ENCODE data around the gene A4GALT. TPM values are rescaled to one million over a fixed set of nuclear protein-coding genes. Genes with fewer than 3 reads are reported as not detected.

The A4GALT gene
- total RNA-seq, 1 experiment from 2014 or later, result 3.4 TPM

DNA sequence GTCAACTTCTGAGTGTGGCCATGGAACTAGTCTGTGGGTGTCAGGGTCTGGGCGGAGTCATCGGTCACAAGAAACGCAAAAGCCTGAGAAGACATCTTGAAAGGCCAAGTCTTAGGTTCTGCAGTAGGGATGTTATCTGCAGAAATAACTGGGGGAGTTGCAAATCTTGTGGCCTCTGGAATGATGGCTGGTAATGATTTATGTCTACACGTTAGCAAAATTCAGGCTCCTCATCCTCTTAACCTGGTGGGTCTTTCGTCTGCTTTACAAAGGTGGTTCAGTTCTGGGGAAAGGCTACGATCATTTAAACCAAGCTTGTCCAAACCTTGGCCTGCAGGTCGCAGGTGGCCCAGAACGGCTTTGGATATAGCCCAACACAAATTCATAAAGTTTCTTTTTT lies 64.1 kb downstream of the A4GALT start:
- H3K27ac ChIP-seq (ENCODE audit: insufficient read length, low read depth, low read length), result no peak overlapping the region
- TF ChIP-seq, protein P1, sequence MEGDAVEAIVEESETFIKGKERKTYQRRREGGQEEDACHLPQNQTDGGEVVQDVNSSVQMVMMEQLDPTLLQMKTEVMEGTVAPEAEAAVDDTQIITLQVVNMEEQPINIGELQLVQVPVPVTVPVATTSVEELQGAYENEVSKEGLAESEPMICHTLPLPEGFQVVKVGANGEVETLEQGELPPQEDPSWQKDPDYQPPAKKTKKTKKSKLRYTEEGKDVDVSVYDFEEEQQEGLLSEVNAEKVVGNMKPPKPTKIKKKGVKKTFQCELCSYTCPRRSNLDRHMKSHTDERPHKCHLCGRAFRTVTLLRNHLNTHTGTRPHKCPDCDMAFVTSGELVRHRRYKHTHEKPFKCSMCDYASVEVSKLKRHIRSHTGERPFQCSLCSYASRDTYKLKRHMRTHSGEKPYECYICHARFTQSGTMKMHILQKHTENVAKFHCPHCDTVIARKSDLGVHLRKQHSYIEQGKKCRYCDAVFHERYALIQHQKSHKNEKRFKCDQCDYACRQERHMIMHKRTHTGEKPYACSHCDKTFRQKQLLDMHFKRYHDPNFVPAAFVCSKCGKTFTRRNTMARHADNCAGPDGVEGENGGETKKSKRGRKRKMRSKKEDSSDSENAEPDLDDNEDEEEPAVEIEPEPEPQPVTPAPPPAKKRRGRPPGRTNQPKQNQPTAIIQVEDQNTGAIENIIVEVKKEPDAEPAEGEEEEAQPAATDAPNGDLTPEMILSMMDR (conservative IDR thresholded peaks at IDR 0.05), result no peak
- no peaks in the 10 kb centered on the region for H3K23me2 ChIP-seq (ENCODE audit: insufficient read length, low read depth, low read length, poor library complexity, severe bottlenecking)
- no peak overlapping the region for H3K4ac ChIP-seq (ENCODE audit: low read depth, low read length)
- no peak for DNase-seq
- H3K27me3 ChIP-seq (ENCODE audit: insufficient read depth, low read length), result no peaks in the 10 kb centered on the region
- no peak overlapping the region for H2AFZ ChIP-seq (ENCODE audit: low read length)
- no peak overlapping the region for H4K8ac ChIP-seq (replicated peaks; ENCODE audit: insufficient read length, low read depth, low read length)
- no peak overlapping the region for H3K4me2 ChIP-seq (ENCODE audit: insufficient read depth, insufficient read length, low read length)
- peaks cover 0 to 15% of the 10 kb centered on the region in 2 experiments; a peak in 2 of 4 replicates for H3K4me1 Mint-ChIP-seq
- peaks cover 0 to 2% of the 10 kb centered on the region in 2 experiments; a peak in 1 of 5 replicates for H3K9me3 Mint-ChIP-seq
- no peak overlapping the region for H2BK120ac ChIP-seq (ENCODE audit: low read depth, low read length, poor library complexity, severe bottlenecking)
- H3K23ac ChIP-seq (ENCODE audit: insufficient read length, low read depth, low read length), result no peak overlapping the region
- no peaks in the 10 kb centered on the region for H3K9me3 ChIP-seq (ENCODE audit: control insufficient read depth, low read depth, low read length)
- H2BK15ac ChIP-seq (ENCODE audit: low read depth, low read length), result no peak overlapping the region
- H4K20me1 ChIP-seq (ENCODE audit: control insufficient read depth, insufficient read depth, insufficient read length), result no peaks in the 10 kb centered on the region
- no peak overlapping the region for H3K27ac Mint-ChIP-seq
- H2BK12ac ChIP-seq (ENCODE audit: insufficient read length, low read depth, low read length), result no peak overlapping the region
- no peak overlapping the region for H3K18ac ChIP-seq (ENCODE audit: insufficient read length, low read depth, low read length)
- no peak overlapping the region for H3T11ph ChIP-seq (ENCODE audit: low read length)
- no peak overlapping the region for H4K91ac ChIP-seq (ENCODE audit: insufficient read length, low read depth, low read length)
- peaks cover 6% of the 10 kb centered on the region; the same call in 1 of the 2 replicates for H3K27me3 Mint-ChIP-seq (ENCODE audit: low read depth)
- H3K79me2 ChIP-seq (ENCODE audit: insufficient read depth, low read length), result no peaks in the 10 kb centered on the region
- H3K36me3 Mint-ChIP-seq (ENCODE audit: insufficient read depth in 1 of 3, low read depth in 3 of 3), result no peaks in the 10 kb centered on the region
- no peak overlapping the region for H4K5ac ChIP-seq (ENCODE audit: insufficient read length, low read depth, low read length)
- no CpG with 5 or more reads among the region's 8 CpGs for WGBS (ENCODE audit: extremely low coverage, insufficient read length, low lambda C conversion rate)
- no peak overlapping the region for H2BK5ac ChIP-seq (ENCODE audit: insufficient read length, low read length)
- H3K9ac ChIP-seq (ENCODE audit: extremely low read depth, insufficient read length, low read length), result no peak overlapping the region
- no peak overlapping the region for H3K56ac ChIP-seq (ENCODE audit: insufficient read length, low read depth, low read length)
- no peak overlapping the region for H3K4me3 Mint-ChIP-seq
- H3K4me1 ChIP-seq (ENCODE audit: insufficient read depth, low read length), result no peaks in the 10 kb centered on the region
- no peak overlapping the region for H3K14ac ChIP-seq (ENCODE audit: insufficient read depth, low read length)
- H3K79me1 ChIP-seq (ENCODE audit: insufficient read depth, low read depth, low read length, poor library complexity, severe bottlenecking), result no peaks in the 10 kb centered on the region
- H2BK20ac ChIP-seq (ENCODE audit: low read depth, low read length, poor library complexity, severe bottlenecking), result no peak overlapping the region
- H2AK5ac ChIP-seq (ENCODE audit: insufficient read length, low read length), result no peak overlapping the region
